DMS114 treated with DMSO at 0.1 percent for 48 hours (cell line): Measurements from ENCODE around the gene UEVLD.

Source experiments
- DNase-seq: peaks from one replicate; lab custom pipeline; 2025; ENCODE audit not compliant: unreplicated experiment; lab: John Stamatoyannopoulos, UW

Gene UEVLD

GRCh38 chr11:18502352-18502751, 86.2 kb downstream of the UEVLD start:
- DNase-seq: no peak

- DNase-seq: no peak
Observed at GRCh38 chr11:18501629-18502028, 86.9 kb downstream of the UEVLD start.

GRCh38 chr11:18498039-18498438, 90.5 kb downstream of the UEVLD start:
- DNase-seq: no peak

GRCh38 chr11:18495703-18496102, 92.8 kb downstream of the UEVLD start:
- DNase-seq: no peak

- DNase-seq: no peak
Observed at GRCh38 chr11:18495271-18495670, 93.3 kb downstream of the UEVLD start.

GRCh38 chr11:18493310-18493709, 95.2 kb downstream of the UEVLD start:
- no peak for DNase-seq

- no peak for DNase-seq
Observed at GRCh38 chr11:18492888-18493287, 95.6 kb downstream of the UEVLD start.

GRCh38 chr11:18491924-18492323, 96.6 kb downstream of the UEVLD start:
- DNase-seq: no peak

GRCh38 chr11:18490736-18491485, 97.6 kb downstream of the UEVLD start:
- DNase-seq: no peak

- DNase-seq: no peak
Observed at GRCh38 chr11:18490319-18490718, 98.2 kb downstream of the UEVLD start.

GRCh38 chr11:18485913-18486528, 102.5 kb downstream of the UEVLD start:
- DNase-seq: no peak
